ENCODE measurements around the gene LRMDA.

The LRMDA gene

DNA sequence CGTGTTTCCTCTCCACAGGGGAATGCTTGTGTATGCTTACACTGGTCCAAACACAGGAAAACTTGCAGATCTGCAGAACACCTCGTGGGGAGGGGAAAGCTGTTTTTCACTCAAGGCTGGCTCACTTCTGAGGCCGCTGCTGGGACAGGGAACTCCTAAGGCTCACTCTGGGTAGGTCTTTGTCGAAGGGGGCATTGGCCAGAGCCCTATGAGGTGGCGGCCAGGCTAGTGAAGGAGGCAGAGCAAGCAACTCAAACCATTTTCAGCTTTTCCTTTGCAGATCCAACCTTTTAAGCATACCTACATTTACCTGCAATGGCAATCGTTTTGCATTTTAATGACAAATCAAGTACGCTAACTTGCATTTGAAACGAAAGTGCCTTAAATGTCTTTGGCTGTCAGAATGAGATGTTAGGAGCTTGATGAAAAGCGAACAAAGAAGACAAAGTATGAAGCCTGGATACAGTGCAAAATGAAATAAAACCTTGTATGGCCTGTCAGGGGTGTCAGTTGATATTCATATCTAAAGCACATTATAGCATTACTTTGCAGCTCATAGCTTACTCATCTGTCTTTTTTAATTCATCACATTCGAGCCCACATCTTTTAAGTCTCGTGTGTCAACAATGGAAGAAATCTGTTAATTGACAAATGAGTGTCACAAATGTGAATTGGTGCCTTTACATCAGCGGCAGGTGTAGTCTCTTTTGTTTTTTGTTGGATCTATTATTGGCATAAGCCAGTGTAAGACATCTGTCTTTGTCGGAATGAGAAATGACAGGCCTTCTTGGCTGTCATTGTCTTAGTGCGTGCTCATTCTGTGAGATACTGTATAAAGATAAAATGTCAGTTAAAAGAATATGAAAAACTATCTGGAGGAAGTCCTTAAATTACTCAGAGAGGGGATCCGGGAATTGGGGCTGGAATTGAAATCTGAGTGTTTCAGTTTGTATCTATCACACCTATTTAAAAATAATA, 30.5 kb downstream of the LRMDA start:
- TF ChIP-seq, protein P1, sequence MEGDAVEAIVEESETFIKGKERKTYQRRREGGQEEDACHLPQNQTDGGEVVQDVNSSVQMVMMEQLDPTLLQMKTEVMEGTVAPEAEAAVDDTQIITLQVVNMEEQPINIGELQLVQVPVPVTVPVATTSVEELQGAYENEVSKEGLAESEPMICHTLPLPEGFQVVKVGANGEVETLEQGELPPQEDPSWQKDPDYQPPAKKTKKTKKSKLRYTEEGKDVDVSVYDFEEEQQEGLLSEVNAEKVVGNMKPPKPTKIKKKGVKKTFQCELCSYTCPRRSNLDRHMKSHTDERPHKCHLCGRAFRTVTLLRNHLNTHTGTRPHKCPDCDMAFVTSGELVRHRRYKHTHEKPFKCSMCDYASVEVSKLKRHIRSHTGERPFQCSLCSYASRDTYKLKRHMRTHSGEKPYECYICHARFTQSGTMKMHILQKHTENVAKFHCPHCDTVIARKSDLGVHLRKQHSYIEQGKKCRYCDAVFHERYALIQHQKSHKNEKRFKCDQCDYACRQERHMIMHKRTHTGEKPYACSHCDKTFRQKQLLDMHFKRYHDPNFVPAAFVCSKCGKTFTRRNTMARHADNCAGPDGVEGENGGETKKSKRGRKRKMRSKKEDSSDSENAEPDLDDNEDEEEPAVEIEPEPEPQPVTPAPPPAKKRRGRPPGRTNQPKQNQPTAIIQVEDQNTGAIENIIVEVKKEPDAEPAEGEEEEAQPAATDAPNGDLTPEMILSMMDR (IDR thresholded peaks at IDR 0.05; ENCODE audit: unreplicated experiment in 3 of 3), result no peak
- H3K4me1 Mint-ChIP-seq, result peaks cover 42% of the 10 kb centered on the region
- H3K9me3 Mint-ChIP-seq, result no peaks in the 10 kb centered on the region
- no peaks in the 10 kb centered on the region for H3K36me3 Mint-ChIP-seq (ENCODE audit: low read depth)
- no peak overlapping the region for H3K27ac Mint-ChIP-seq
- H3K4me3 Mint-ChIP-seq, result no peak overlapping the region
- H3K27me3 Mint-ChIP-seq (ENCODE audit: low read depth), result peaks cover 23% of the 10 kb centered on the region

- Mint-ChIP-seq H3K4me3 (no peak overlapping the region), H3K27ac (peak overlapping the region in 1 of 3 experiments; percentile 30), H3K4me1 (peaks cover 43% of the 10 kb centered on the region), H3K9me3 (no peaks in the 10 kb centered on the region), H3K27me3 (ENCODE audit: low read depth) (peaks cover 25% of the 10 kb centered on the region), H3K36me3 (ENCODE audit: low read depth) (no peaks in the 10 kb centered on the region)
- TF ChIP-seq, protein P1 (IDR thresholded peaks at IDR 0.05; ENCODE audit: unreplicated experiment in 3 of 3), result no peak
Observed at GRCh38 chr10:75462865-75463264, 31.4 kb downstream of the LRMDA start.

DNA sequence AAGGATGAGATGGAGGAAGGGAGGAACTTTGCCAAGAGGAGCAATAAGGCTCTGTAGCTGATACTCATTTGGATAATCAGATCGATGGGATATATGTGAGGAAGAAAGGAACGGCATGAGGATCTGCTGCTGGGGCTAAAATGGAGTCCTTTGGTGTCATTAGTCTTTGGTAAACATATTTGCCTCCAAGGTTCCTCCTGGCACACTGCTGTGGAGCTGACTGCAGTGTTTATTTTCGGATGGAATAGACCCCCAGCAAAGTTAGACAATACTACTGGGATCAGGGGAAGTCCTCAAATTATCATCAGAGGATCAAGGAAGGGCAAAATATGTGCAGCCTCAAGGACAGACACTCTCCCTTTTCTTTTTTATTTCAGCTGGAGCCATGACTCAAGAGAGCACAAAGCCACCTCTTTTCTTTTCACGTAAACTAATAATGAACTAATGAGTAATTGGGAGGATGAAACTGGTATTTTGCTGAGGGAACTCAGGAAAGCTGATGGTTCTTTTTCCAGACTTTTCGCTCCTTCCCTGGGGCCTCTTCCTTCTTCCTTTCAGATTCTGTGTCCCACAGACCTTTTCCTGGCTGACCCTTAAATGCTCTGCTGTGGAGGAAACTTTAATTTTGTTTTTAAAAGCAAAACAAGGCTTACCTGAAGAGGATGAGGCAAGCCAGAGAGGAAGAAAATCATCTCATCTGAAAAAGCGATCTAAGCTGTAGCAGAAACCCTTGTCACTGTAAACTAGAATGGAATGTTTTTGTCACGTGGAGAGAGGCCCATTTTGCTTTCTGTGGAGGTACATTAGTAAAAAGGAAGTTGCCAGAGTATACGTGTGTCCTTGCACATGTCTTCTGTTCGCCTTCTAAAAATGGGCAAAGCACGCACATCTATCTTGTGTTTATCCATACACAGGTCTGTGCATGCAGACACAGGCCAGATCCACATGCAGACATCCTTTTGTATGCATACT, 33.3 kb downstream of the LRMDA start:
- no peaks in the 10 kb centered on the region for H3K9me3 Mint-ChIP-seq
- peaks cover 60% of the 10 kb centered on the region for H3K4me1 Mint-ChIP-seq
- peak overlapping the region; percentile 74 to 90 (median 84) for H3K27ac Mint-ChIP-seq
- peaks cover 21% of the 10 kb centered on the region for H3K27me3 Mint-ChIP-seq (ENCODE audit: low read depth)
- peak overlapping the region in 1 of 3 experiments; percentile 21 for H3K4me3 Mint-ChIP-seq
- no peaks in the 10 kb centered on the region for H3K36me3 Mint-ChIP-seq (ENCODE audit: low read depth)
- TF ChIP-seq, protein P1 (IDR thresholded peaks at IDR 0.05; ENCODE audit: unreplicated experiment in 3 of 3), result no peak

- Mint-ChIP-seq H3K27me3 (ENCODE audit: low read depth) (peaks cover 21% of the 10 kb centered on the region), H3K36me3 (ENCODE audit: low read depth) (no peaks in the 10 kb centered on the region), H3K9me3 (no peaks in the 10 kb centered on the region), H3K4me3 (no peak overlapping the region), H3K27ac (peak overlapping the region; percentile 74 to 90 (median 84)), H3K4me1 (peaks cover 60% of the 10 kb centered on the region)
- TF ChIP-seq, protein P1 (IDR thresholded peaks at IDR 0.05; ENCODE audit: unreplicated experiment in 3 of 3), result no peak
Observed at GRCh38 chr10:75465450-75465827, 34.0 kb downstream of the LRMDA start.

DNA sequence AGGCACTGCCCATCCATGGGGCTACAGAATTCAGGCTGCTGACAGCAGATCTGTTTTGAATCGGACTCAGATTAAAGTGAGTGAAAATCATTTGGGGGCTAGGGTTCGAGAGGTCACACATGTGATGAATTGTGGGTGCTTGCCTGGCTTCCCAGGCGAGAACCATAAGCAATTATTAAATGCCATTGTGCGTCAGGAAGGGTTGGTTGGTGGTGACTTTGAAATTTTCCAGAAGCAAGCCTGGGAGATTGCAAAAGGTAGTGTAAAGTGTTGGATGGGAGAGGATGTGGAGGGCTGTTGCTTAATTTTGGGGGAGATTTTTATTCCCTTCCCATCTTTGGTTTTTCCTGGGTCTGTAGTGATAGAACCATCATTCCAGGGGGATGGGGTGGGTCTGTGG, 34.6 kb downstream of the LRMDA start:
- H3K4me3 Mint-ChIP-seq, result no peak overlapping the region
- peaks cover 21% of the 10 kb centered on the region for H3K27me3 Mint-ChIP-seq (ENCODE audit: low read depth)
- peak overlapping the region; percentile 19 to 56 (median 35) for H3K27ac Mint-ChIP-seq
- peaks cover 64% of the 10 kb centered on the region for H3K4me1 Mint-ChIP-seq
- H3K9me3 Mint-ChIP-seq, result no peaks in the 10 kb centered on the region
- TF ChIP-seq, protein P1 (IDR thresholded peaks at IDR 0.05; ENCODE audit: unreplicated experiment in 3 of 3), result no peak
- H3K36me3 Mint-ChIP-seq (ENCODE audit: low read depth), result no peaks in the 10 kb centered on the region
